GM19099 (cell line): ENCODE results near the gene DMAP1.
A peak's percentile ranks its signal among the peaks of the same experiment; 100 is the strongest.

Experiments
- POLR2A ChIP-seq: IDR thresholded peaks from 3 replicates; pipeline ENCODE4 v1.6.1; 2011; ENCODE audit warnings: low read depth; ENCODE audit not compliant: insufficient read length; ENCODE audit errors: extremely low read depth

The DMAP1 gene, protein sequence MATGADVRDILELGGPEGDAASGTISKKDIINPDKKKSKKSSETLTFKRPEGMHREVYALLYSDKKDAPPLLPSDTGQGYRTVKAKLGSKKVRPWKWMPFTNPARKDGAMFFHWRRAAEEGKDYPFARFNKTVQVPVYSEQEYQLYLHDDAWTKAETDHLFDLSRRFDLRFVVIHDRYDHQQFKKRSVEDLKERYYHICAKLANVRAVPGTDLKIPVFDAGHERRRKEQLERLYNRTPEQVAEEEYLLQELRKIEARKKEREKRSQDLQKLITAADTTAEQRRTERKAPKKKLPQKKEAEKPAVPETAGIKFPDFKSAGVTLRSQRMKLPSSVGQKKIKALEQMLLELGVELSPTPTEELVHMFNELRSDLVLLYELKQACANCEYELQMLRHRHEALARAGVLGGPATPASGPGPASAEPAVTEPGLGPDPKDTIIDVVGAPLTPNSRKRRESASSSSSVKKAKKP

DNA sequence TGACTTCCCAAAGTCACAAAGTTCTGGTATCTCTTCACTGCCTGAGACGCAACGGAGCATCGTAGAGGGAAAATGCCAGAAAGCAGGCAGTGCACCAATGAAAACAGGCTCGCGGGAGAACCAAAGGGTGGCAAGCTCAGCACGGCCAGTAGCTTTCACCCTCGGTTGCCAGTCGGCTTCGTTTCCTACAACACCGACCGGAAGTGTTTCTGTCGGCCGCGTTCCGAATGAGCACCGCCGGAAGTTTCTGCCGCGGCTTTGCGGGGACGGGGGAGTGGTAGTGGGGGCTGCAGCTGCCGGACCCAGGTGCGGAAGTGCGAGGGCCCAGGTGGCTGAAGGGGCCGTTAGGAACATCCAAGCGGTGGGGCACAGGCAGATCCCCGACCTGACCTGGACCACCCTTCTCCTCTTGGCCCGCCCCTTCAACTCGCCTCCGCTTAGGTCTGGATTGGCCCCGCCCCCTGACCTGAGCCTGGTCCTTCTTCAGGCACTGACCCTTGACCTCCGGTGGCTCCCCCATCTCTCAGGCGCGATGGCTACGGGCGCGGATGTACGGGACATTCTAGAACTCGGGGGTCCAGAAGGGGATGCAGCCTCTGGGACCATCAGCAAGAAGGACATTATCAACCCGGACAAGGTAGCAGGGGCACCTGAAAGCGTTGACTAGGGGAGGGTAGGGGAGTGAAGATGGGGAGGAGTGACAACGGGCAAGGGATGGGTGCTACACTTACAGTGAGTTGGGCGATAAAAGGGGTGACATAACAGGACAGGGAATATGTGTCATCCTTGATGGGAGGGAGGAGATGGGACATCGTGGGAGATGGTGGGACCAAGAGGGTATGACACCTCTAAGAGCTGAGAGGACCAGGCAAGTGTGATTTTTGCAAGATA lies at the start of gene DMAP1:
TSS of gene DMAP1 (plus strand) at position 250 of the 891 bp plus-strand sequence. CDS start at position 533, 283 bp downstream.
- peak; percentile 74 for TF ChIP-seq POLR2A

DNA sequence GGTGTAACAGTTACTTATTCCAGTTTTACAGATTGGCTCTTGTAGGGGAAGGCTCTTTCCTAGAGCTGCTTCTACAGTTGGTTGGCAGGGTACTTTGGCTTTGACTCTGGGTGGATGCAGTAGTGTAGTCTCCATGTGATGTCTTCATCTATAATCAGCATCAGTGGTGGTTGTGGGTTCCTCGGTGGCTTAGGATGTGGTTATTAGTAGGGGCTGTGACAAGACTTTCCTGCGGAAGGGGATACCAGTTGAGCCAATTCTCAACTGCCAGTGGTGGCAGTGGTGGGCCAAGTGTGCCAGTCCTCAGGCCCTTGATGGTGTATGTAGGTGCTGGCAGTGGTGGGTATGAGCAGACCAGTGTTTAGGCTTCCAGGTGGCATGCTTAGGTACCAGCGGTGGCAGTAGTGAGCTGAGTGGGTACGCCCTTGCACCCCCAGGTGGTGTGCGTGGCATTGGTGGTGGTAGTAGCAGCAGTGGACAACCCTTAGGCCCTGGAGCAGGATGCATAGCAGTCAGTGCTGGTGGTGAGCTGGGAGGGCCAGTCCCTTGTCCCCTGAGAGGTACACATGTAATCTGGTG lies 44.7 kb upstream of the DMAP1 start:
- TF ChIP-seq POLR2A, result no peak

DNA sequence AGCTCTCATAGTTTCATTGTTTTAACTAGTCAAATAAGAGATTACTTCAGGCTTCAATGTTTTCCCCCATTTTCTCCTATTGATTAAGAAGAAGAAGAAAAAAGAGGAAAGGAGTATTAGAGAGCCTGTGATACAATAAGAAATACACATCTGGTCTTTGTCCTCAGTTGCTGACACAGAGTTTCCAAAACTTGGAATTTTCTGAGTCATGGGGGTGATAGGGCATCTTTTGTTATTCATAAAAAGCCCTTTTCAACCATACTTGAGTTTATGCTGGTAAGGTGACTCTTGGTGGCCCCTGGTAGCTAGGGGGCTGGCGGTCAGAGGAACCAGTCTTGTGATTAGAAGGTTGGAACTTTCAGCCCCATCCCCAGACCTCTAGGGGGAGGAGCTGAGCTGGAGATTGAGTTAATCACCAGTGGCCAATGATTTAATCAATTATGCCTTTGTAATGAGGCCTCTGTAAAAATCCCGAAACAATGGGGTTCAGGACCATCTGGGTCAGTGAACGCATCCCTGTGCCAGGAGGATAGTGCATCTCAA lies 42.9 kb upstream of the DMAP1 start:
- TF ChIP-seq POLR2A, result no peak

DNA sequence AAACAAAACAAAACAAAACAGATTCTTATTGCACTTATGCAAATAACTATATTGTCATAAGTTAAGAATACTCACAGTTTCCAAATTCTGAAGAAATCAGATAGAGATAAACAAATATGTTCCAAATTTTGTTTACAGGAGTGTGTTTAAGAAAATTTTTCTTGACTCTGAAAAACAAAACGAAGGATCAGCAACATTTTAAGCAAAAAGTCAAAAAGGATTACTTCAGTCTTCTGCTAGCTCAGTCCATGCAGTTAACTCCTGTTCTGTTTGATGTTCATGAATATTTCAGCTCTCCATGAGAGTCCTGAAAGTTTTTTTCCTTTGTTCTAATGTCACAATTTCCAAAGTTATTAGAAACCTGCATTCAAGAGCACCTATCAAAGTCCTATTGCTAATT lies 38.6 kb upstream of the DMAP1 start:
- no peak for TF ChIP-seq POLR2A

DNA sequence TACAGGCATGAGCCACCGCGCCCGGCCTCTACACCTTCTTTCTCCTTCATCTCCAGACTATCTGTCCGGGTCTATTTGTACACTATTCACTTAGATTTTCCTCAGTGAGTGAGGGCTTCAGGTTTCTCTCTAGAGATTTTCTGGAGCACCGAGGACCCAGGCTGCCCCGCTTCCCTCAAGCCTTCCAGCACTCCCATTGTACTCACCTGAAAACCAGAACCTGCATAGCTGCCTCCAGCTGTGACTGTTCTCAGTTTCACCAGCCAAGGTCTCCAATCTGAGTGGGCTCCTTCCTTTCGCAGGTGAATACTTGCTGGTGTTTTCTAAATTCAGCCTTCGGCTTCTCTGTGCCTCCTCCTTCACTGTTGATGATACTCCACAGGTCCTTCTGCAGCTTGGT lies 12.9 kb upstream of the DMAP1 start:
- no peak for TF ChIP-seq POLR2A

DNA sequence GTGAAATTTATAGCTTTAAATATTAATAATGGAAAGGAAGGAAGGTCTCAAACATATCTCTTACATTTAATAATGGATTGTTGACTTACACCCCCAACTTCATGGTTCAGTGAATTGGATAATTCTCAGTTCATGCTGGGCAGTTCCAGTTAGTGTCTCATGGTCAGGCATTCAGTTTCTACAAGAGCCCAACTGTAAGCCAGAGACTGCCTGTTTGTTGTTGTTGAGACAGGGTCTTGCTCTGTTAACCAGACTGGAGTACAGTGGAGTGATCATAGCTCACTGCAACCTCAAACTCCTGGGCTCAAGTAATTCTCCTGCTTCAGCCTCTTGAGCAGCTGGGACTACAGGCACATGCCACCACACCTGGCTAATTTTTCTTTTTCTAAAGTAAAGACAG lies 5.0 kb upstream of the DMAP1 start:
- TF ChIP-seq POLR2A, result no peak

DNA sequence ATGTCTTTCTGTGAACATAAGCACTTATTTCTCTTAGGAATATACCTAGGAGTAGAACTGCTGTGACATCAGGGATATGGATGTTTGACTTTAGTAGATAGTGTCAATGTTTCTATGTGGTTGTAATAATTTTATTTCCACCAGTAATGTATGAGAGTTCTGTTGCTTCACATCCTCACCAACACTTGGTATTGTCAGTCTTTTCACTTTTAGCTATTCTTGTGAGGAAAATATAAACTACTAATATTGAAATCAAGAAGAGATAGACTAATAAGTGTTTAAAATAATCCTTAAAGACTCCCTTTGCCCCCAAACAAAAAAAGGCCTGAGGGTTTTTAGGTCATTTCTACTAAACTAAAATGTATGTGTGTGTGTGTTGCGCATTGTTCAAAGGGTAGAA lies 2.7 kb upstream of the DMAP1 start:
- no peak for TF ChIP-seq POLR2A

DNA sequence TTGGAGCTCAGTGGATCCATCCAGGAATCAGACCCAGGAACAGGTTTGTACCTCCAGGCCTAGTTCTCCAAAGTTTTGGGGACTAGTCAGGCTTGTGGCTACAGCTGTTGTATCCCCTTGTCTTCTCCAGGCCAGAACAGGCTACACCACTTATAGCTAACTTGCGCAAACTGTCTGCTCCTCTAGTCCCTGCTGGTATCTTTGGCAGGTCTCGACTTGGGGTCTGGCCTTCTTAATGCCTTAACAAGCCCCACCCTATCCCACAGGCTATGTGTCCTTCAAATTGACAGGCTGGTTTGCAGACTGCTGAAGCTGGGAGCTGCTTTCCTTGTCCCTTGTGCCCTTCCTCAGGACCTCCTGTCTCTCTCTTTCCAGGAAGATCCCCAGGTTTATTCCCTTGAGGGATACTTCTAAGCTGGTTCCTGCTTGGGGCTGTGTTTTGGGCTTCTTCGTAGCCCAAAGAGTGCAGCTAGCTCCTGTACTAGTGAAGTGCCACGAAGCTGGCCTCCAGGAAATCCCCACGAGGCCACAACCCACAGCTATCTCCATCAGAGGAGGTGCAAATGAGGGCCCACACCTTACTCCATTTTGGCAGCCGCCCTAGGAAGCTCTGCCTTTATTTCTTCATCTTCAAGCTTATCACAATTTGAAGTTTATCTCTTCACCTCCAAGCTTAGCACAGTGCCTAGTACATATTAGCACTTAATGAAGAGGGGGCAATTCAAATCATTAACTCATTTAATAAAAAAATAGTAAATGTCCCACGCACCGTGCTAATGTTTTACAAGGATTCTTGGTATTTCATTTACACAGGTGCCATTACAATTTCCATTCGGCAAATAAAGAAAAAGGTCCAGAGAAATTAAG lies 683 bp upstream of the DMAP1 start:
- no peak for TF ChIP-seq POLR2A

DNA sequence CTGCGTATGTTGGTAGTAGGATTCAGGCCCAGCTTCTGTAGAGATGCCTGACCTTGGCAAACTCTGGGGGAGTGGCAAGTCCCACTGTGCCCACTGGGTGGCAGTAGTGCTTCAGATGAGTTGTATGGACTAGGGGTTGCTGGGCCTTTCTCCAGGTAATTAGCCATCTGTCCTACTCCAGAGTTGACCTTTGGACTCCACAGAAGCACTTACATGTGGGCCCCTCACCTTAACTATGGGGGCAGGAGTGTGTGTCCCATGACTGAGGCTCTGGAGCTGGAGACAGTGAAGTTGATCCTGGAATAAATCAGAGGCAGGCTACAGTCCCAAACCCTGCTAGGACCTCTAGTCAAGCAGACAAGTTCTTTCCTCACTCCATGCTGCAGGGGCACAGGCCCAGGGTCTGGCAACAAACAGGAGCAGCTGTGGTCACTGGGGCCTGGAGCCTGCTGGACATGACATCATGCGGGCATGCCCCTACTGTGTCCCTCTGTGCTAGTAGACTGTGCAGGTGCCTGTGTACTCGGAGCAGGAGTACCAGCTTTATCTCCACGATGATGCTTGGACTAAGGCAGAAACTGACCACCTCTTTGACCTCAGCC lies 4.6 kb downstream of the DMAP1 start:
- TF ChIP-seq POLR2A, result no peak

DNA sequence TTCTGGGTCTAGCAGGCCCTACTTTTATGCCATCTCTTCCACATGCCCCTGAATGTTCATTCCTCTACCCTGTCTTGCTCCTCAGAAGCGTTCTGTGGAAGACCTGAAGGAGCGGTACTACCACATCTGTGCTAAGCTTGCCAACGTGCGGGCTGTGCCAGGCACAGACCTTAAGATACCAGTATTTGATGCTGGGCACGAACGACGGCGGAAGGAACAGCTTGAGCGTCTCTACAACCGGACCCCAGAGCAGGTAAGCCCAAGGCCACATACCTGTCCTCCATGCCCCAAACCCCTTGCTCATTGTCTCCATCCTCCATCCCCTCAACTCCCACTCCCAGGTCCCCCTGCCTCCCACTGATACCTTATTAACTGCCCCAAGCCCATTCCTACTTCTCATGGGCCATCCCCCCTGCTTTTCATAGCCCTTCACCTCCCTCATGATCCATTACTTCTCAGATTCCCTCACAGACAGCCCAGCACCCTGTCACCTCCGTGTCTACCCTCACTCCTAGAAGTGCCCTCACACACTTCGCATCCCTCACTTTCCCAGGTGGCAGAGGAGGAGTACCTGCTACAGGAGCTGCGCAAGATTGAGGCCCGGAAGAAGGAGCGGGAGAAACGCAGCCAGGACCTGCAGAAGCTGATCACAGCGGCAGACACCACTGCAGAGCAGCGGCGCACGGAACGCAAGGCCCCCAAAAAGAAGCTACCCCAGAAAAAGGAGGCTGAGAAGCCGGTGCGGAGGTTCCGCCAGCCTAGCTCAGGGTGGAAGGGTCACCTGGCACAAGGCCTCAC lies 5.4 kb downstream of the DMAP1 start:
- no peak for TF ChIP-seq POLR2A

DNA sequence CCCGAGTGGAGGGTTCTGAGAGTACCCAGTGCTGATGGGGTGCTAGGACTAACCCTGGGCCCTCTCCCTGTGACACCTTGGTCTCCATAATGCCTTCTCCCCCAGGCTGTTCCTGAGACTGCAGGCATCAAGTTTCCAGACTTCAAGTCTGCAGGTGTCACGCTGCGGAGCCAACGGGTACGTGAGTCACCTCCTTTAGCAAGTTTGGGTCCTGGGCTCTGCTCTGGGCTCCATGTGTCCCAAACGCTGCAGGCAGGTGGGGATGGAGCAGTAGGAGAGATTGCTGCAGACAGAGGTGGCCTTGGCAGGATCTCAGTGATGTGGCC lies 6.0 kb downstream of the DMAP1 start:
- no peak for TF ChIP-seq POLR2A

DNA sequence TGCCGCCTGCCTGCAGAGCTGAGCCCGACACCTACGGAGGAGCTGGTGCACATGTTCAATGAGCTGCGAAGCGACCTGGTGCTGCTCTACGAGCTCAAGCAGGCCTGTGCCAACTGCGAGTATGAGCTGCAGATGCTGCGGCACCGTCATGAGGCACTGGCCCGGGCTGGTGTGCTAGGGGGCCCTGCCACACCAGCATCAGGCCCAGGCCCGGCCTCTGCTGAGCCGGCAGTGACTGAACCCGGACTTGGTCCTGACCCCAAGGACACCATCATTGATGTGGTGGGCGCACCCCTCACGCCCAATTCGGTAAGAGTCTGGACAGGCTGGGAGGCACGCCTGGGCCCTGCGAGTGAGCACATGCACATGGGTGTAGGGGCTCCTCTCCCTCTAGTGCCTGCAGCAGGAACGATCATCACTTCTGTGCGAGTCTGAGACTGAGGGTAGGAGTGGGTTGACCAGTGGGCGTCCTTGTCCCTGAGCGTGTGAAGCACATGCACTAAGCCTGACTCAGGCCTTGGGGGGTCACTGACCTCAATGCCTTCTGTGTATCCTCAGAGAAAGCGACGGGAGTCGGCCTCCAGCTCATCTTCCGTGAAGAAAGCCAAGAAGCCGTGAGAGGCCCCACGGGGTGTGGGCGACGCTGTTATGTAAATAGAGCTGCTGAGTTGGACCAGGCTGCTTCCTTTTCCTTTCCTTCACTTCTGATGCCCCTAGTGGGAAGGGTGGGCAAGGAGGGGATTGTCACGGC lies 6.9 kb downstream of the DMAP1 start:
- TF ChIP-seq POLR2A, result no peak
